K562 (cell line): ENCODE measurements around the gene GLIS1.

ENCODE experiments used
- GATAD2B ChIP-seq: fragments of 450-650 bp; IDR thresholded peaks from 2 replicates; pipeline ENCODE4 v1.6.1; 2017; ENCODE audit warnings: mild to moderate bottlenecking, borderline replicate concordance
- HDAC6 ChIP-seq: IDR thresholded peaks from 2 replicates; pipeline ENCODE4 v1.6.1; 2012; ENCODE audit warnings: low read depth, mild to moderate bottlenecking, control low read depth, inconsistent platforms, low read length, moderate library complexity
- NFIC ChIP-seq: fragments of 450-650 bp; IDR thresholded peaks from 2 replicates; pipeline ENCODE4 v1.6.1; 2017; ENCODE audit warnings: mild to moderate bottlenecking, inconsistent platforms
- POLR2A ChIP-seq: fragments of 450-650 bp; conservative IDR thresholded peaks from 2 replicates; pipeline ENCODE4 v1.6.1; 2016
- POLR2AphosphoS5 ChIP-seq: IDR thresholded peaks from 2 replicates; pipeline ENCODE4 v1.6.1; 2011; ENCODE audit warnings: mild to moderate bottlenecking, low read depth, low read length, moderate library complexity; ENCODE audit not compliant: control insufficient read depth, insufficient read depth
- RFX5 ChIP-seq: IDR thresholded peaks from 2 replicates; pipeline ENCODE4 v1.6.1; 2011; ENCODE audit warnings: low read depth, mild to moderate bottlenecking, improper control_type of control experiment, low read length
- TAF9B ChIP-seq: fragments of 450-650 bp; IDR thresholded peaks from 2 replicates; pipeline ENCODE4 v1.6.1; 2018; ENCODE audit warnings: mild to moderate bottlenecking; ENCODE audit not compliant: partially characterized antibody
- TCF3 ChIP-seq: sonication (generic); formaldehyde crosslinking; IDR thresholded peaks from 2 replicates; pipeline ENCODE4 v1.4.0; 2020; ENCODE audit warnings: mild to moderate bottlenecking, missing genetic modification reagents
- ZNF224 ChIP-seq: sonication (generic); formaldehyde crosslinking; IDR thresholded peaks from 2 replicates; pipeline ENCODE4 v1.8.0; 2022; ENCODE audit warnings: mild to moderate bottlenecking, missing genetic modification reagents

DNA sequence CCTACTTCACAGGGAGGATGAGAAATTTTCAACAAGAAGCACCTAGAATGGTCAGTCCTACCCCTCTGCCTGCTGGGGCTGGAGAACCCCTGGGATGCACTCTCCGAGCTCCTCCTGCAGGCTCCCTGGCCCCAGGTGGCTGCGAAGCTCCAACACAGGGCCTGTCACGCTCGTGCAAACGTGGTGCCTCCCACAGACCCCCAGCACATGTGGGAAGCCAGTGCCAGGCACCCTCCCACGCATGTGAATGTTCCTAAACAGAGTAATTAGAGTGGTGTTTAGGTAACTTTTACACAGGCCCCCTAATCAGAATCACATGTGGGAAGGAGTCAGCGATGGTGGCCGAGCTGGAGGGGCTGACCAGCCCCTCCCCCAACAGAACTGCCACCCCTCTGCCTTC, 28.4 kb downstream of the GLIS1 start:
- TF ChIP-seq GATAD2B, result no peak
- no peak for TF ChIP-seq POLR2AphosphoS5
- no peak for TF ChIP-seq HDAC6
- TF ChIP-seq TCF3 (CRISPR knock-in tag), result no peak
- TF ChIP-seq RFX5, result no peak
- no peak for TF ChIP-seq POLR2A
- no peak for TF ChIP-seq NFIC
- TF ChIP-seq ZNF224 (CRISPR knock-in tag), result no peak
- no peak for TF ChIP-seq TAF9B
